Stomach (tissue), 9 donors: Measurements from ENCODE around the gene SND1. TPM values are rescaled to one million over a fixed set of nuclear protein-coding genes. Genes with fewer than 3 reads are reported as not detected.

Experiments
- DNase-seq, 2 donors: peaks; one replicate each; pipeline versions ENCODE4 v3.0.0 to v3.0.0-alpha.2; 2013 to 2019
- H3K27ac ChIP-seq, 5 donors: fragments of 200-600 bp in 4 of 5; sonication (generic) in 4 of 5; one replicate each; pipeline ENCODE4 v1.5.1; 2013 to 2019; ENCODE audit warnings: mild to moderate bottlenecking in 1 of 5, moderate library complexity in 1 of 5
- H3K27me3 ChIP-seq, 3 donors: fragments of 200-600 bp; sonication (generic); one replicate each; pipeline ENCODE4 v1.5.1; 2017 to 2019; ENCODE audit warnings: mixed run types in 1 of 3
- H3K36me3 ChIP-seq, 4 donors: fragments of 200-600 bp; sonication (generic); 1 replicate in 3 of 4; 2 replicates in 1 of 4; pipeline ENCODE4 v1.5.1; 2016 to 2019
- H3K4me1 ChIP-seq, 4 donors: fragments of 200-600 bp; sonication (generic); one replicate each; pipeline ENCODE4 v1.5.1; 2016 to 2019
- H3K4me3 ChIP-seq, 4 donors: fragments of 200-600 bp; sonication (generic) in 3 of 4; one replicate each; pipeline ENCODE4 v1.5.1; 2016 to 2019; ENCODE audit warnings: mild to moderate bottlenecking in 1 of 4
- H3K9me3 ChIP-seq, 4 donors: fragments of 200-600 bp; sonication (generic); one replicate each; pipeline ENCODE4 v1.5.1; 2016 to 2019
- EP300 ChIP-seq: sonication (generic); formaldehyde crosslinking; IDR thresholded peaks from one replicate; pipeline ENCODE4 v1.6.1; 2017; ENCODE audit warnings: antibody characterized with exemption
- POLR2A ChIP-seq, 4 donors: fragments of 450-650 bp; IDR thresholded peaks; one replicate each; pipeline ENCODE4 v1.6.1; 2016; ENCODE audit warnings: antibody characterized with exemption in 4 of 4, control low read depth in 2 of 4, mild to moderate bottlenecking in 1 of 4, moderate library complexity in 1 of 4
- POLR2AphosphoS5 ChIP-seq, 3 donors: sonication (generic); formaldehyde crosslinking; IDR thresholded peaks; one replicate each; pipeline ENCODE4 v1.6.1; 2016; ENCODE audit warnings: antibody characterized with exemption in 3 of 3
- WGBS, 5 donors: extraction: QIAGEN DNeasy Blood & Tissue Kit in 3 of 5; methylation state at CpG; one replicate each; pipeline versions ENCODE4 v1.1.5 to v1.1.7; 2013 to 2018; 5-methylcytosine and 5-hydroxymethylcytosine counted together
- intact Hi-C: fragments of 100-400 bp; cut with DNase I; formaldehyde crosslinking; loops from one replicate; pipeline ENCODE4 v1.15.1; 2023; ENCODE audit warnings: low total_unique reads
- polyA plus RNA-seq, 3 donors: library from polyadenylated mRNA; stranded (reverse); fragments of 200-250 nt; gene quantifications; one replicate each; pipeline ENCODE4 v1.2.3, GENCODE V29; 2013
- total RNA-seq, 5 donors: library from RNA; depleted of rRNA; stranded (reverse); fragments of >200 nt; gene quantifications; one replicate each; pipeline versions ENCODE4 v1.1.0 to v1.2.3, GENCODE V29; 2014 to 2016
- TF ChIP-seq, protein P1 (sequence below), 7 experiments: fragments of 450-650 bp in 4 of 7; fragments of 200-600 bp in 3 of 7; sonication (generic) in 3 of 7; IDR thresholded peaks; one replicate each; pipeline ENCODE4 v1.5.1; 2016 to 2019; ENCODE audit warnings: antibody characterized with exemption in 7 of 7, control low read depth in 2 of 7, mild to moderate bottlenecking in 1 of 7
- donor health status: healthy with polysubstance abuse.
- donor health status: Bipolar disorder and iron deficiency.
- donor health status: healthy.

SND1 gene
- total and polyA plus RNA-seq, 8 donors, result 63.3 to 799 (median 126) TPM

DNA sequence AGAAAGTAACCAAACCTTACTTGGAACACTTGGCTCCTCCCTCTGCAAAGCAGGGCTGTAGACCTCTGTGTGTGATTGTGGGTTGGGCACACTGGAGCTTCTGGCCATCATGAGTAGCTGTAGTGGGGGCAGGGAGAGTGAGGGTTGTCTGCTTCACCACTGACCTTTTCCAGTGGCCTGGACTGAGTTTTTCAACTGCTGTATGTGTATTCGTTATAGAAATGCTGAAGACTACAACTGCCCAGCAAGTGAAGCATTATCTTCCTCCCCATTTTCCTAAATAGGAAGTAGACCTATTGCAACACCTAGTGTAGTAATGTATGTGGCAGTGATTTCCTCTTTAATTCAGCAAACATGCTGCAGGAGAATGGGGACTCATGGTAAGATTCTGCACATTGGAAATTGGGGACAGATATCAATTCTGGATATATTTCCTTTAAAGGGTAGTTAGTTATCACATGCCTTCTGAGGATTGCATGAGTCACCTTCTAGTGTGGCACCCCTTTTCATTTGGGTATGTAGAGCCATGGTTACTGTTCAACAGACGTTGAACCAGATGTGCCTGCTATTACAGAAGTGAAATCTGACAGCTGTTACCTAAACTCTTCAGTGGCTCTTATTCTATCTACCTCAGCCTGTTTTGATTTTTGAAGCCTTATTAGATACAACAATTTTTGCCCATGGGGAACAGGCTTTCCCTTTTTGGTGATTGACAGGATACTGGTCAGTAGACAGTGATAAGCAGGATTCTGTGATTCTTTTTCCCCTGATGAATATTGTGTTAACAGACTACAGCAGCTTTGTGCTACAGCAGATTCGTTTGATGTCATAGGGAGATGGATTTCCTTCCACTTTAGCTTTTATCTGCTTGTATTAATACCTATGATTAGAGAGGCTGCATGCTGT lies 130.9 kb downstream of the SND1 start:
- intact Hi-C loops, result no loop called here
- TF ChIP-seq POLR2AphosphoS5 (IDR thresholded peaks at IDR 0.05), result no peak
- no peak for TF ChIP-seq POLR2A (IDR thresholded peaks at IDR 0.05)
- TF ChIP-seq, protein P1, sequence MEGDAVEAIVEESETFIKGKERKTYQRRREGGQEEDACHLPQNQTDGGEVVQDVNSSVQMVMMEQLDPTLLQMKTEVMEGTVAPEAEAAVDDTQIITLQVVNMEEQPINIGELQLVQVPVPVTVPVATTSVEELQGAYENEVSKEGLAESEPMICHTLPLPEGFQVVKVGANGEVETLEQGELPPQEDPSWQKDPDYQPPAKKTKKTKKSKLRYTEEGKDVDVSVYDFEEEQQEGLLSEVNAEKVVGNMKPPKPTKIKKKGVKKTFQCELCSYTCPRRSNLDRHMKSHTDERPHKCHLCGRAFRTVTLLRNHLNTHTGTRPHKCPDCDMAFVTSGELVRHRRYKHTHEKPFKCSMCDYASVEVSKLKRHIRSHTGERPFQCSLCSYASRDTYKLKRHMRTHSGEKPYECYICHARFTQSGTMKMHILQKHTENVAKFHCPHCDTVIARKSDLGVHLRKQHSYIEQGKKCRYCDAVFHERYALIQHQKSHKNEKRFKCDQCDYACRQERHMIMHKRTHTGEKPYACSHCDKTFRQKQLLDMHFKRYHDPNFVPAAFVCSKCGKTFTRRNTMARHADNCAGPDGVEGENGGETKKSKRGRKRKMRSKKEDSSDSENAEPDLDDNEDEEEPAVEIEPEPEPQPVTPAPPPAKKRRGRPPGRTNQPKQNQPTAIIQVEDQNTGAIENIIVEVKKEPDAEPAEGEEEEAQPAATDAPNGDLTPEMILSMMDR (IDR thresholded peaks at IDR 0.05), result no peak
- TF ChIP-seq EP300, result no peak
- WGBS, 5 donors, result 54 to 76% (median 62%) methylated on average over 3 of the region's 3 CpGs

GRCh38 chr7:127786184-127786583 lies 134.2 kb downstream of the SND1 start:
- peaks cover 6 to 32% (median 17%) of the 10 kb centered on the region in 4 donors for H3K4me1 ChIP-seq
- H3K27me3 ChIP-seq, result no peaks in the 10 kb centered on the region
- no peak for DNase-seq
- H3K36me3 ChIP-seq, result no peaks in the 10 kb centered on the region
- TF ChIP-seq POLR2A (IDR thresholded peaks at IDR 0.05) (no peak), EP300 (no peak), POLR2AphosphoS5 (IDR thresholded peaks at IDR 0.05) (no peak)
- TF ChIP-seq, protein P1 (IDR thresholded peaks at IDR 0.05), result no peak
- WGBS, 5 donors, result 92 to 100% (median 98%) methylated on average over 1 of the region's 1 CpG
- intact Hi-C loops, result no loop called here
- H3K4me3 ChIP-seq, result no peak overlapping the region
- H3K27ac ChIP-seq, result no peak overlapping the region
- no peaks in the 10 kb centered on the region for H3K9me3 ChIP-seq

More for the DNA sequence above, 130.9 kb downstream of the SND1 start:
- Histone ChIP-seq H3K4me1 (peaks cover 6 to 34% (median 20%) of the 10 kb centered on the region in 4 donors), H3K27me3 (no peaks in the 10 kb centered on the region), H3K36me3 (no peaks in the 10 kb centered on the region), H3K27ac (no peak overlapping the region), H3K9me3 (no peaks in the 10 kb centered on the region), H3K4me3 (no peak overlapping the region)
- DNase-seq, result no peak

DNA sequence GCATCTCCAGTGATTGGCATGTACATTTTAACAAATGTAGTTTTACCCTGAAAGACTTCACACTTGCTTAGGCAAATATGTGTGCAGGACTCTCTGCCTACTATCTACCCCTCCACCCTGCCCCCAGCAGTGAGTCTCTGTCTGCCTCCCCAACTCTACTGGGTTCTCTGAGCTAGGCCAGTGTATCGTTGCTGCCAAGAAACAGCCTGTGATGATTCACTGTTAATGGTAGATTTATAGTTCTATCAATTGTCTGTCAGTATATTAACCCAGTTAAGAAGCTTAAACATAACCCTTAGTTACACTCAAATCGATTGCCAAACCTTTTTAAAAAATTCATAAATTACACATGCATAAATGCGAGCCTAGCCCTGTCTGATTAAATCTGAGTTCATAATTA lies 137.0 kb downstream of the SND1 start:
- TF ChIP-seq POLR2A (IDR thresholded peaks at IDR 0.05), result no peak
- TF ChIP-seq EP300, result no peak
- TF ChIP-seq, protein P1 (IDR thresholded peaks at IDR 0.05), result no peak
- no peak for TF ChIP-seq POLR2AphosphoS5 (IDR thresholded peaks at IDR 0.05)
- intact Hi-C loops, result no loop called here
- no peaks in the 10 kb centered on the region for H3K27me3 ChIP-seq
- H3K36me3 ChIP-seq, result no peaks in the 10 kb centered on the region
- no peaks in the 10 kb centered on the region for H3K9me3 ChIP-seq
- 90 to 96% (median 93%) methylated on average over 3 of the region's 3 CpGs for WGBS, 5 donors
- peaks cover 0 to 25% (median 14%) of the 10 kb centered on the region in 4 donors for H3K4me1 ChIP-seq
- H3K4me3 ChIP-seq, result no peak overlapping the region
- no peak for DNase-seq
- H3K27ac ChIP-seq, result no peak overlapping the region

DNA sequence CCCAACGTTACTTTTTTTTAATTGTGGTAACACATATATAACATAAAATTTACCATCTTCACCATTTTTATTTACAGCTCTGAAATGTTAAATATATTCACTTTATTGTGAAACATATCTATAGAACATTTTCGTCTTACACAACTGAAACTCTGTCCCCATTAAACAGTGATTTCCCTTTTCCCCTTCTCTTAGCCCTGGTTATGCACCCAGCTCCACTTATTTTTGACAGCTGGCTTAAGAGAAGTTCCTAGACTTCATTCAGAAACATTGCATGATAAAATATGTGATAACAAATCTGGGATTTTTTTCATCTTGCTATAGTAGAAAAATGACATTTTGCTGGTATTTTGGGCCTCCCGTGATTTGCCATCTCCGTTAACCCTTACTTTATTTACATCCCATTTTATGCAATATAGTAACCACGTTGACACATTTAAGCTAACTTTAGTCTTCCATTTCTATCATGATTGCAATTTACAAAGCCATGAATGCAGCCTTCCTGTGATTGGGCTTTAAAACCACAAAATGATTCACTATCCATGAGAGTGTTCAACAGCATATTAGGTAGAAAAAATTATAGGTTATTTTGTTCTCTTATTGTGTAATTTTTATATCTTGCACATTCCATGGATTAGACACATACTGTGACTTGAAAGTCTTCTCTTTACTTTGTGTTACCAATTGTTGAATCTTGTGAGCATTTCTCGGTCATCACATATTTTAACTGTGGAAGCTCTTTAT lies 139.6 kb downstream of the SND1 start:
- DNase-seq, result no peak
- Histone ChIP-seq H3K9me3 (no peaks in the 10 kb centered on the region), H3K4me1 (peaks cover 0 to 35% (median 17%) of the 10 kb centered on the region in 4 donors), H3K36me3 (no peaks in the 10 kb centered on the region), H3K27me3 (no peaks in the 10 kb centered on the region), H3K4me3 (no peak overlapping the region), H3K27ac (no peak overlapping the region)
- TF ChIP-seq POLR2AphosphoS5 (IDR thresholded peaks at IDR 0.05), result no peak
- TF ChIP-seq POLR2A (IDR thresholded peaks at IDR 0.05), result no peak
- TF ChIP-seq, protein P1 (IDR thresholded peaks at IDR 0.05), result no peak
- TF ChIP-seq EP300, result no peak
- intact Hi-C loops, result no loop called here
- 85 to 89% (median 87%) methylated on average over 6 of the region's 6 CpGs for WGBS, 5 donors
